ENCODE measurements around the gene C10orf88. TPM values are rescaled to one million over a fixed set of nuclear protein-coding genes. Genes with fewer than 3 reads are reported as not detected.

C10orf88 gene
- total RNA-seq, 1 donor from 2014 or later = 14.0 TPM

GRCh38 chr10:122894261-122894944, 59.6 kb downstream of the C10orf88 start:
- Mint-ChIP-seq H3K4me1 (ENCODE audit: low read depth, unreplicated experiment) (no peaks in the 10 kb centered on the region), H3K9me3 (ENCODE audit: unreplicated experiment) (no peaks in the 10 kb centered on the region), H3K27me3 (ENCODE audit: unreplicated experiment) (no peaks in the 10 kb centered on the region), H3K4me3 (ENCODE audit: unreplicated experiment) (no peak overlapping the region), H3K36me3 (ENCODE audit: unreplicated experiment) (no peaks in the 10 kb centered on the region), H3K27ac (ENCODE audit: unreplicated experiment) (no peak overlapping the region)
- no peak for TF ChIP-seq CTCF (IDR thresholded peaks at IDR 0.05; ENCODE audit: partially characterized antibody, unreplicated experiment)
- no peak for DNase-seq

GRCh38 chr10:122884166-122884565, 69.9 kb downstream of the C10orf88 start:
- DNase-seq = no peak
- no peak overlapping the region for H3K27ac Mint-ChIP-seq (ENCODE audit: unreplicated experiment)
- TF ChIP-seq CTCF (IDR thresholded peaks at IDR 0.05; ENCODE audit: partially characterized antibody, unreplicated experiment) = no peak
- H3K27me3 Mint-ChIP-seq (ENCODE audit: unreplicated experiment) = peaks cover 4% of the 10 kb centered on the region
- peaks cover 4% of the 10 kb centered on the region for H3K9me3 Mint-ChIP-seq (ENCODE audit: unreplicated experiment)
- no peak overlapping the region for H3K4me3 Mint-ChIP-seq (ENCODE audit: unreplicated experiment)
- no peaks in the 10 kb centered on the region for H3K4me1 Mint-ChIP-seq (ENCODE audit: low read depth, unreplicated experiment)
- H3K36me3 Mint-ChIP-seq (ENCODE audit: unreplicated experiment) = no peaks in the 10 kb centered on the region

GRCh38 chr10:122882766-122883165, 71.3 kb downstream of the C10orf88 start:
- Mint-ChIP-seq H3K36me3 (ENCODE audit: unreplicated experiment) (no peaks in the 10 kb centered on the region), H3K27me3 (ENCODE audit: unreplicated experiment) (peaks cover 6% of the 10 kb centered on the region)
- TF ChIP-seq CTCF (IDR thresholded peaks at IDR 0.05; ENCODE audit: partially characterized antibody, unreplicated experiment) = no peak

More at GRCh38 chr10:122882766-122883165, 71.3 kb downstream of the C10orf88 start:
- peaks cover 10% of the 10 kb centered on the region for H3K4me1 Mint-ChIP-seq (ENCODE audit: low read depth, unreplicated experiment)
- no peak for DNase-seq
- peaks cover 8% of the 10 kb centered on the region for H3K9me3 Mint-ChIP-seq (ENCODE audit: unreplicated experiment)
- no peak overlapping the region for H3K4me3 Mint-ChIP-seq (ENCODE audit: unreplicated experiment)
- H3K27ac Mint-ChIP-seq (ENCODE audit: unreplicated experiment) = no peak overlapping the region

Other genes starting within 250 kb of the C10orf88 start
- gene CUZD1, start 108.4 kb downstream of the C10orf88 start, total RNA-seq (ENCODE audit: unreplicated experiment) = 2.4 TPM
- 15.9 TPM for gene FAM24B, start 74.6 kb downstream of the C10orf88 start, total RNA-seq (ENCODE audit: unreplicated experiment)
- gene FAM24A, start 43.6 kb downstream of the C10orf88 start, total RNA-seq (ENCODE audit: unreplicated experiment) = not detected
- 3.8 TPM for gene PSTK, start 26.2 kb upstream of the C10orf88 start, total RNA-seq (ENCODE audit: unreplicated experiment)
- 9.5 TPM for gene IKZF5, start 54.6 kb upstream of the C10orf88 start, total RNA-seq (ENCODE audit: unreplicated experiment)
- gene ACADSB, start 54.8 kb upstream of the C10orf88 start, total RNA-seq (ENCODE audit: unreplicated experiment) = 9.9 TPM
- not detected for gene HMX3, start 181.7 kb upstream of the C10orf88 start, total RNA-seq (ENCODE audit: unreplicated experiment)
- not detected for gene HMX2, start 193.9 kb upstream of the C10orf88 start, total RNA-seq (ENCODE audit: unreplicated experiment)
- gene BUB3, start 200.2 kb upstream of the C10orf88 start, total RNA-seq (ENCODE audit: unreplicated experiment) = 81.1 TPM